Osteocyte (in vitro differentiated cells): ENCODE data around the gene SYNE1. TPM values are rescaled to one million over a fixed set of nuclear protein-coding genes. Genes with fewer than 3 reads are reported as not detected.

Experiments used
- DNase-seq: peaks from one replicate; pipeline ENCODE4 v3.0.0; 2021; ENCODE audit warnings: mixed read lengths; ENCODE audit not compliant: unreplicated experiment; ENCODE audit errors: extremely low spot score
- H3K27ac Mint-ChIP-seq: one replicate; pipeline ENCODE4 v1.8.0; 2021; ENCODE audit warnings: mild to moderate bottlenecking, mixed read lengths; ENCODE audit not compliant: unreplicated experiment
- H3K27me3 Mint-ChIP-seq: one replicate; pipeline ENCODE4 v1.8.0; 2021; ENCODE audit warnings: mixed read lengths; ENCODE audit not compliant: unreplicated experiment
- H3K36me3 Mint-ChIP-seq: one replicate; pipeline ENCODE4 v1.8.0; 2021; ENCODE audit warnings: mixed read lengths; ENCODE audit not compliant: unreplicated experiment
- H3K4me1 Mint-ChIP-seq: one replicate; pipeline ENCODE4 v1.8.0; 2021; ENCODE audit warnings: mixed read lengths; ENCODE audit not compliant: unreplicated experiment
- H3K4me3 Mint-ChIP-seq: one replicate; pipeline ENCODE4 v1.8.0; 2021; ENCODE audit warnings: mild to moderate bottlenecking, moderate library complexity, mixed read lengths; ENCODE audit not compliant: unreplicated experiment
- H3K9me3 Mint-ChIP-seq: one replicate; pipeline ENCODE4 v1.8.0; 2021; ENCODE audit warnings: mixed read lengths; ENCODE audit not compliant: unreplicated experiment
- CTCF ChIP-seq: fragments of 200-600 bp; sonication (generic); IDR thresholded peaks from 2 replicates; pipeline ENCODE4 v1.5.0; 2021; ENCODE audit warnings: antibody characterized with exemption, mild to moderate bottlenecking, moderate library complexity
- total RNA-seq: library from RNA; stranded (reverse); gene quantifications from 2 replicates; pipeline ENCODE4 v1.2.1, GENCODE V29; 2021

SYNE1 gene
- total RNA-seq, 1 donor from 2014 or later, result 130 TPM

GRCh38 chr6:152250127-152250526 lies 387.0 kb downstream of the SYNE1 start:
- TF ChIP-seq CTCF, result no peak
- no peak overlapping the region for H3K4me3 Mint-ChIP-seq
- no peak for DNase-seq
- H3K9me3 Mint-ChIP-seq, result peaks cover 9% of the 10 kb centered on the region
- peaks cover 28% of the 10 kb centered on the region for H3K4me1 Mint-ChIP-seq
- no peak overlapping the region for H3K27ac Mint-ChIP-seq
- H3K36me3 Mint-ChIP-seq, result peaks cover 38% of the 10 kb centered on the region
- H3K27me3 Mint-ChIP-seq, result no peaks in the 10 kb centered on the region

- Mint-ChIP-seq H3K4me1 (peaks cover 39% of the 10 kb centered on the region), H3K27me3 (no peaks in the 10 kb centered on the region), H3K27ac (no peak overlapping the region), H3K36me3 (peaks cover 36% of the 10 kb centered on the region), H3K9me3 (peaks cover 9% of the 10 kb centered on the region), H3K4me3 (no peak overlapping the region)
- TF ChIP-seq CTCF, result no peak
- DNase-seq, result no peak
These were observed 388.2 kb downstream of the SYNE1 start for GRCh38 chr6:152248980-152249379.

GRCh38 chr6:152246554-152247337 lies 390.4 kb downstream of the SYNE1 start:
- Mint-ChIP-seq H3K4me1 (peaks cover 48% of the 10 kb centered on the region), H3K36me3 (peaks cover 38% of the 10 kb centered on the region), H3K27ac (peak overlapping the region; percentile 78), H3K4me3 (no peak overlapping the region), H3K9me3 (peaks cover 9% of the 10 kb centered on the region), H3K27me3 (no peaks in the 10 kb centered on the region)
- TF ChIP-seq CTCF, result no peak
- DNase-seq, result no peak

GRCh38 chr6:152244998-152245630 lies 392.0 kb downstream of the SYNE1 start:
- Mint-ChIP-seq H3K9me3 (peaks cover 9% of the 10 kb centered on the region), H3K27ac (peak overlapping the region; percentile 78), H3K36me3 (peaks cover 53% of the 10 kb centered on the region), H3K4me3 (no peak overlapping the region), H3K4me1 (peaks cover 48% of the 10 kb centered on the region), H3K27me3 (no peaks in the 10 kb centered on the region)
- no peak for DNase-seq
- no peak for TF ChIP-seq CTCF

GRCh38 chr6:152241013-152241766 lies 396.0 kb downstream of the SYNE1 start:
- H3K4me3 Mint-ChIP-seq, result no peak overlapping the region
- no peaks in the 10 kb centered on the region for H3K9me3 Mint-ChIP-seq
- peaks cover 55% of the 10 kb centered on the region for H3K36me3 Mint-ChIP-seq
- H3K4me1 Mint-ChIP-seq, result peaks cover 31% of the 10 kb centered on the region
- no peak for DNase-seq
- no peak overlapping the region for H3K27ac Mint-ChIP-seq
- TF ChIP-seq CTCF, result no peak
- H3K27me3 Mint-ChIP-seq, result no peaks in the 10 kb centered on the region
